Measurements from ENCODE around the gene CACNA1D. TPM values are rescaled to one million over a fixed set of nuclear protein-coding genes. Genes with fewer than 3 reads are reported as not detected.

Gene CACNA1D
- total RNA-seq, 1 donor from 2014 or later = 1.1 TPM

- no peak for DNase-seq (ENCODE audit: low read depth, low spot score)
- no peak for TF ChIP-seq CTCF (conservative IDR thresholded peaks at IDR 0.05)
- Mint-ChIP-seq H3K9me3 (no peaks in the 10 kb centered on the region), H3K27ac (ENCODE audit: unreplicated experiment) (no peak overlapping the region), H3K36me3 (ENCODE audit: low read depth) (no peaks in the 10 kb centered on the region), H3K4me1 (peaks cover 33% of the 10 kb centered on the region), H3K27me3 (ENCODE audit: low read depth) (peaks cover 3% of the 10 kb centered on the region), H3K4me3 (no peak overlapping the region)
Measured at GRCh38 chr3:53511246-53511645, 16.8 kb downstream of the CACNA1D start.

- Mint-ChIP-seq H3K4me3 (no peak overlapping the region), H3K4me1 (peaks cover 33% of the 10 kb centered on the region), H3K27ac (ENCODE audit: unreplicated experiment) (no peak overlapping the region), H3K36me3 (ENCODE audit: low read depth) (no peaks in the 10 kb centered on the region), H3K27me3 (ENCODE audit: low read depth) (peaks cover 3% of the 10 kb centered on the region), H3K9me3 (no peaks in the 10 kb centered on the region)
- TF ChIP-seq CTCF (conservative IDR thresholded peaks at IDR 0.05) = no peak
- DNase-seq (ENCODE audit: low read depth, low spot score) = no peak
Measured at GRCh38 chr3:53513556-53514190, 19.3 kb downstream of the CACNA1D start.

- no peak overlapping the region for H3K4me3 Mint-ChIP-seq
- no peak overlapping the region for H3K27ac Mint-ChIP-seq (ENCODE audit: unreplicated experiment)
- H3K36me3 Mint-ChIP-seq (ENCODE audit: low read depth) = no peaks in the 10 kb centered on the region
- no peak for DNase-seq (ENCODE audit: low read depth, low spot score)
- no peak for TF ChIP-seq CTCF (conservative IDR thresholded peaks at IDR 0.05)
- peaks cover 14% of the 10 kb centered on the region for H3K4me1 Mint-ChIP-seq
- H3K9me3 Mint-ChIP-seq = no peaks in the 10 kb centered on the region
- H3K27me3 Mint-ChIP-seq (ENCODE audit: low read depth) = peaks cover 3% of the 10 kb centered on the region
Measured at GRCh38 chr3:53516339-53516738, 21.9 kb downstream of the CACNA1D start.

- Mint-ChIP-seq H3K4me1 (no peaks in the 10 kb centered on the region), H3K27ac (ENCODE audit: unreplicated experiment) (no peak overlapping the region), H3K4me3 (no peak overlapping the region), H3K27me3 (ENCODE audit: low read depth) (no peaks in the 10 kb centered on the region), H3K9me3 (no peaks in the 10 kb centered on the region), H3K36me3 (ENCODE audit: low read depth) (no peaks in the 10 kb centered on the region)
- no peak for DNase-seq (ENCODE audit: low read depth, low spot score)
- no peak for TF ChIP-seq CTCF (conservative IDR thresholded peaks at IDR 0.05)
Measured at GRCh38 chr3:53518495-53518981, 24.1 kb downstream of the CACNA1D start.

GRCh38 chr3:53519065-53519709 is 24.8 kb downstream of the CACNA1D start:
- Mint-ChIP-seq H3K4me3 (no peak overlapping the region), H3K27ac (ENCODE audit: unreplicated experiment) (peak overlapping the region; percentile 44), H3K9me3 (no peaks in the 10 kb centered on the region), H3K27me3 (ENCODE audit: low read depth) (no peaks in the 10 kb centered on the region), H3K36me3 (ENCODE audit: low read depth) (no peaks in the 10 kb centered on the region), H3K4me1 (no peaks in the 10 kb centered on the region)
- TF ChIP-seq CTCF (conservative IDR thresholded peaks at IDR 0.05) = no peak
- no peak for DNase-seq (ENCODE audit: low read depth, low spot score)

Measured in neural crest cell (in vitro differentiated cells).